Liver (tissue), 9 donors: ENCODE measurements around the gene CGAS. TPM values are rescaled to one million over a fixed set of nuclear protein-coding genes. Genes with fewer than 3 reads are reported as not detected.

Experiments
- DNase-seq: peaks from one replicate; pipeline ENCODE4 v3.0.0-alpha.2; 2017; ENCODE audit warnings: low spot score
- H3K27ac ChIP-seq, 2 donors: one replicate each; pipeline ENCODE4 v1.7.0; 2013; ENCODE audit warnings: inconsistent platforms in 2 of 2, low read length in 2 of 2, control low read depth in 1 of 2, low read depth in 1 of 2, mild to moderate bottlenecking in 1 of 2
- H3K27me3 ChIP-seq, 4 donors: one replicate each; pipeline versions ENCODE4 v1.6.1 to v1.7.0; 2013; ENCODE audit warnings: low read length in 3 of 4, inconsistent platforms in 1 of 4, mild to moderate bottlenecking in 1 of 4, moderate library complexity in 1 of 4; ENCODE audit not compliant: control insufficient read depth in 4 of 4, insufficient read depth in 4 of 4
- H3K36me3 ChIP-seq, 4 donors: one replicate each; pipeline versions ENCODE4 v1.6.1 to v1.7.0; 2013; ENCODE audit warnings: low read length in 3 of 4, mild to moderate bottlenecking in 3 of 4, low read depth in 1 of 4, moderate library complexity in 1 of 4; ENCODE audit not compliant: control insufficient read depth in 4 of 4, insufficient read depth in 3 of 4
- H3K4me1 ChIP-seq, 4 donors: one replicate each; pipeline versions ENCODE4 v1.6.1 to v1.7.0; 2013; ENCODE audit warnings: low read length in 3 of 4, mild to moderate bottlenecking in 3 of 4, moderate library complexity in 1 of 4; ENCODE audit not compliant: control insufficient read depth in 4 of 4, insufficient read depth in 4 of 4
- H3K4me3 ChIP-seq, 3 donors: one replicate each; pipeline versions ENCODE4 v1.6.1 to v1.7.0; 2013; ENCODE audit warnings: low read length in 3 of 3, control low read depth in 1 of 3, low read depth in 1 of 3, mild to moderate bottlenecking in 1 of 3
- H3K9ac ChIP-seq, 2 donors: one replicate each; pipeline ENCODE4 v1.7.0; 2013; ENCODE audit warnings: low read length in 2 of 2, mild to moderate bottlenecking in 2 of 2, moderate library complexity in 2 of 2, control low read depth in 1 of 2, low read depth in 1 of 2
- H3K9me3 ChIP-seq, 4 donors: one replicate each; pipeline versions ENCODE4 v1.6.1 to v1.7.0; 2013; ENCODE audit warnings: low read length in 3 of 4; ENCODE audit not compliant: control insufficient read depth in 4 of 4
- EGR1 ChIP-seq, 2 donors: IDR thresholded peaks; 2 replicates each; pipeline ENCODE4 v1.6.1; 2016 to 2018; ENCODE audit warnings: antibody characterized with exemption in 2 of 2, low read depth in 2 of 2
- FOXA1 ChIP-seq: IDR thresholded peaks from 2 replicates; pipeline ENCODE4 v1.6.1; 2016; ENCODE audit warnings: antibody characterized with exemption
- FOXA2 ChIP-seq: IDR thresholded peaks from 2 replicates; pipeline ENCODE4 v1.6.1; 2016; ENCODE audit warnings: antibody characterized with exemption
- GABPA ChIP-seq, 2 donors: IDR thresholded peaks in 1 of 2; conservative IDR thresholded peaks in 1 of 2; 2 replicates each; pipeline ENCODE4 v1.6.1; 2016; ENCODE audit warnings: antibody characterized with exemption in 2 of 2, mild to moderate bottlenecking in 1 of 2, moderate library complexity in 1 of 2
- HNF4A ChIP-seq, 2 donors: conservative IDR thresholded peaks; 2 replicates each; pipeline ENCODE4 v1.6.1; 2016; ENCODE audit warnings: antibody characterized with exemption in 2 of 2, mild to moderate bottlenecking in 2 of 2
- HNF4G ChIP-seq: IDR thresholded peaks from 2 replicates; pipeline ENCODE4 v1.6.1; 2016; ENCODE audit warnings: antibody characterized with exemption
- JUND ChIP-seq, 2 donors: IDR thresholded peaks; 2 replicates each; pipeline ENCODE4 v1.6.1; 2016; ENCODE audit warnings: antibody characterized with exemption in 2 of 2
- NR2F2 ChIP-seq: IDR thresholded peaks from 2 replicates; pipeline ENCODE4 v1.6.1; 2016; ENCODE audit warnings: antibody characterized with exemption
- RAD21 ChIP-seq, 2 donors: IDR thresholded peaks; 2 replicates each; pipeline ENCODE4 v1.6.1; 2016; ENCODE audit warnings: antibody characterized with exemption in 2 of 2, mild to moderate bottlenecking in 2 of 2
- RXRA ChIP-seq, 2 donors: IDR thresholded peaks; 2 replicates each; pipeline ENCODE4 v1.6.1; 2017 to 2018; ENCODE audit warnings: antibody characterized with exemption in 2 of 2, mild to moderate bottlenecking in 1 of 2
- SP1 ChIP-seq: IDR thresholded peaks from 2 replicates; pipeline ENCODE4 v1.6.1; 2018; ENCODE audit warnings: antibody characterized with exemption, mild to moderate bottlenecking
- TAF1 ChIP-seq: conservative IDR thresholded peaks from 2 replicates; pipeline ENCODE4 v1.6.1; 2016; ENCODE audit warnings: antibody characterized with exemption, mild to moderate bottlenecking
- YY1 ChIP-seq: IDR thresholded peaks from 2 replicates; pipeline ENCODE4 v1.6.1; 2016; ENCODE audit warnings: antibody characterized with exemption, mild to moderate bottlenecking
- WGBS: extraction: QIAGEN DNeasy Blood & Tissue Kit; methylation state at CpG from one replicate; pipeline ENCODE4 v1.1.7; 2013; 5-methylcytosine and 5-hydroxymethylcytosine counted together
- polyA plus RNA-seq, 2 donors: library from polyadenylated mRNA; stranded (reverse) in 1 of 2; unstranded in 1 of 2; fragments of 200-250 nt in 1 of 2; fragments of >200 nt in 1 of 2; fragmentation: Nextera tagmentation in 1 of 2; extraction: Ambion mirVana in 1 of 2; gene quantifications; one replicate each; pipeline versions ENCODE4 v1.2.1 to v1.2.3, GENCODE V29; 2013 to 2015
- total RNA-seq, 2 donors: library from RNA; depleted of rRNA; stranded (reverse); fragments of >200 nt; gene quantifications; one replicate each; pipeline ENCODE4 v1.2.3, GENCODE V29; 2014
- TF ChIP-seq, protein P1 (sequence below): IDR thresholded peaks from 2 replicates; pipeline ENCODE4 v1.6.1; 2016; ENCODE audit warnings: antibody characterized with exemption
- TF ChIP-seq, protein P2 (sequence below): fragments of 150-350 bp; IDR thresholded peaks from 2 replicates; pipeline ENCODE4 v1.5.1; 2017; ENCODE audit warnings: improper control_type of control experiment, low read depth, low read length; ENCODE audit not compliant: missing input control
- TF ChIP-seq, protein P3 (sequence below): IDR thresholded peaks from 2 replicates; pipeline ENCODE4 v1.6.1; 2016; ENCODE audit warnings: antibody characterized with exemption
- TF ChIP-seq, protein P4 (sequence below): IDR thresholded peaks from 2 replicates; pipeline ENCODE4 v1.6.1; 2016; ENCODE audit warnings: antibody characterized with exemption, mild to moderate bottlenecking
- TF ChIP-seq, protein P5 (sequence below): IDR thresholded peaks from 2 replicates; pipeline ENCODE4 v1.6.1; 2016; ENCODE audit warnings: antibody characterized with exemption
- donor health status: healthy.
- donor health status: healthy.
- donor health status: healthy.
- donor health status: healthy.
- donor health status: healthy.

The CGAS gene
- total and polyA plus RNA-seq, 4 donors, result 0.36 to 4.9 (median 1.2) TPM

DNA sequence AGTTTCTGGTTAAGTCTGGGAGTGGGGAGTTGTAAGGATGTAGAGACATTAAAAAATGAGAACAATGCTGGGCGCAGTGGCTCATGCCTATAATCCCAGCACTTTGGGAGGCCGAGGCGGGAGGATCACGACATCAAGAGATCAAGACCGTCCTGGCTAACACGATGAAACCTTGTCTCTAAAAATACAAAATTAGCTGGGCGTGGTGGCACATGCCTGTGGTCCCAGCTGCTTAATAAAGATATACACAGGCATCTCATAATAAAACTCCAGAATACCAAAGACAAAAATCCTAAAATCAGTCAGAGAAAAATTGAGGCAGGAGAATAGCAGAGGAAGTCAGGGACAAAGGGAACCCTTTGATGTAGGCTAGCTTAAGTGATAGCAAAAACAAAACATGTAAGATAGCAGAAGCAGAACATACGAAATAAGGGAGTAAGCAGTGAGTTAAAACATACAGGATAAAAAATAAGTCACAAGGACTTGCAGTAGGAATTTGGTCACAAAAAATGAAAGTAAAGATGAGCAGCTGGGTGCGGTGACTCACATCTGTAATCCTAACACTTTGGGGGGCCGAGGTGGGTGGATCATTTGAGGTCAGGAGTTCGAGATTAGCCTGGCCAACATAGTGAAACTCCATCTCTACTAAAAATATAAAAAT lies 33.9 kb downstream of the CGAS start:
- WGBS, result 90% methylated on average over 11 of the region's 11 CpGs
- H3K27me3 ChIP-seq, result no peaks in the 10 kb centered on the region
- H3K4me1 ChIP-seq, result no peaks in the 10 kb centered on the region
- no peaks in the 10 kb centered on the region for H3K36me3 ChIP-seq
- no peak overlapping the region for H3K4me3 ChIP-seq
- no peak overlapping the region for H3K27ac ChIP-seq
- H3K9me3 ChIP-seq, result no peaks in the 10 kb centered on the region
- TF ChIP-seq HNF4G (no peak), FOXA2 (no peak), GABPA (IDR thresholded peaks at IDR 0.05 in 1 of 2, conservative IDR thresholded peaks at IDR 0.05 in 1 of 2) (no peak), SP1 (no peak), YY1 (no peak), RXRA (IDR thresholded peaks at IDR 0.05) (no peak), RAD21 (IDR thresholded peaks at IDR 0.05) (no peak), HNF4A (conservative IDR thresholded peaks at IDR 0.05) (no peak), TAF1 (no peak), JUND (IDR thresholded peaks at IDR 0.05) (no peak), EGR1 (IDR thresholded peaks at IDR 0.05; ENCODE audit: low read depth in 2 of 2) (no peak), FOXA1 (no peak), NR2F2 (no peak)
- TF ChIP-seq, protein P1, sequence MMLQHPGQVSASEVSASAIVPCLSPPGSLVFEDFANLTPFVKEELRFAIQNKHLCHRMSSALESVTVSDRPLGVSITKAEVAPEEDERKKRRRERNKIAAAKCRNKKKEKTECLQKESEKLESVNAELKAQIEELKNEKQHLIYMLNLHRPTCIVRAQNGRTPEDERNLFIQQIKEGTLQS, result no peak
- TF ChIP-seq, protein P2, sequence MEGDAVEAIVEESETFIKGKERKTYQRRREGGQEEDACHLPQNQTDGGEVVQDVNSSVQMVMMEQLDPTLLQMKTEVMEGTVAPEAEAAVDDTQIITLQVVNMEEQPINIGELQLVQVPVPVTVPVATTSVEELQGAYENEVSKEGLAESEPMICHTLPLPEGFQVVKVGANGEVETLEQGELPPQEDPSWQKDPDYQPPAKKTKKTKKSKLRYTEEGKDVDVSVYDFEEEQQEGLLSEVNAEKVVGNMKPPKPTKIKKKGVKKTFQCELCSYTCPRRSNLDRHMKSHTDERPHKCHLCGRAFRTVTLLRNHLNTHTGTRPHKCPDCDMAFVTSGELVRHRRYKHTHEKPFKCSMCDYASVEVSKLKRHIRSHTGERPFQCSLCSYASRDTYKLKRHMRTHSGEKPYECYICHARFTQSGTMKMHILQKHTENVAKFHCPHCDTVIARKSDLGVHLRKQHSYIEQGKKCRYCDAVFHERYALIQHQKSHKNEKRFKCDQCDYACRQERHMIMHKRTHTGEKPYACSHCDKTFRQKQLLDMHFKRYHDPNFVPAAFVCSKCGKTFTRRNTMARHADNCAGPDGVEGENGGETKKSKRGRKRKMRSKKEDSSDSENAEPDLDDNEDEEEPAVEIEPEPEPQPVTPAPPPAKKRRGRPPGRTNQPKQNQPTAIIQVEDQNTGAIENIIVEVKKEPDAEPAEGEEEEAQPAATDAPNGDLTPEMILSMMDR, result no peak
- TF ChIP-seq, protein P3, sequence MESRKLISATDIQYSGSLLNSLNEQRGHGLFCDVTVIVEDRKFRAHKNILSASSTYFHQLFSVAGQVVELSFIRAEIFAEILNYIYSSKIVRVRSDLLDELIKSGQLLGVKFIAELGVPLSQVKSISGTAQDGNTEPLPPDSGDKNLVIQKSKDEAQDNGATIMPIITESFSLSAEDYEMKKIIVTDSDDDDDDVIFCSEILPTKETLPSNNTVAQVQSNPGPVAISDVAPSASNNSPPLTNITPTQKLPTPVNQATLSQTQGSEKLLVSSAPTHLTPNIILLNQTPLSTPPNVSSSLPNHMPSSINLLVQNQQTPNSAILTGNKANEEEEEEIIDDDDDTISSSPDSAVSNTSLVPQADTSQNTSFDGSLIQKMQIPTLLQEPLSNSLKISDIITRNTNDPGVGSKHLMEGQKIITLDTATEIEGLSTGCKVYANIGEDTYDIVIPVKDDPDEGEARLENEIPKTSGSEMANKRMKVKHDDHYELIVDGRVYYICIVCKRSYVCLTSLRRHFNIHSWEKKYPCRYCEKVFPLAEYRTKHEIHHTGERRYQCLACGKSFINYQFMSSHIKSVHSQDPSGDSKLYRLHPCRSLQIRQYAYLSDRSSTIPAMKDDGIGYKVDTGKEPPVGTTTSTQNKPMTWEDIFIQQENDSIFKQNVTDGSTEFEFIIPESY, result no peak
- TF ChIP-seq, protein P4, sequence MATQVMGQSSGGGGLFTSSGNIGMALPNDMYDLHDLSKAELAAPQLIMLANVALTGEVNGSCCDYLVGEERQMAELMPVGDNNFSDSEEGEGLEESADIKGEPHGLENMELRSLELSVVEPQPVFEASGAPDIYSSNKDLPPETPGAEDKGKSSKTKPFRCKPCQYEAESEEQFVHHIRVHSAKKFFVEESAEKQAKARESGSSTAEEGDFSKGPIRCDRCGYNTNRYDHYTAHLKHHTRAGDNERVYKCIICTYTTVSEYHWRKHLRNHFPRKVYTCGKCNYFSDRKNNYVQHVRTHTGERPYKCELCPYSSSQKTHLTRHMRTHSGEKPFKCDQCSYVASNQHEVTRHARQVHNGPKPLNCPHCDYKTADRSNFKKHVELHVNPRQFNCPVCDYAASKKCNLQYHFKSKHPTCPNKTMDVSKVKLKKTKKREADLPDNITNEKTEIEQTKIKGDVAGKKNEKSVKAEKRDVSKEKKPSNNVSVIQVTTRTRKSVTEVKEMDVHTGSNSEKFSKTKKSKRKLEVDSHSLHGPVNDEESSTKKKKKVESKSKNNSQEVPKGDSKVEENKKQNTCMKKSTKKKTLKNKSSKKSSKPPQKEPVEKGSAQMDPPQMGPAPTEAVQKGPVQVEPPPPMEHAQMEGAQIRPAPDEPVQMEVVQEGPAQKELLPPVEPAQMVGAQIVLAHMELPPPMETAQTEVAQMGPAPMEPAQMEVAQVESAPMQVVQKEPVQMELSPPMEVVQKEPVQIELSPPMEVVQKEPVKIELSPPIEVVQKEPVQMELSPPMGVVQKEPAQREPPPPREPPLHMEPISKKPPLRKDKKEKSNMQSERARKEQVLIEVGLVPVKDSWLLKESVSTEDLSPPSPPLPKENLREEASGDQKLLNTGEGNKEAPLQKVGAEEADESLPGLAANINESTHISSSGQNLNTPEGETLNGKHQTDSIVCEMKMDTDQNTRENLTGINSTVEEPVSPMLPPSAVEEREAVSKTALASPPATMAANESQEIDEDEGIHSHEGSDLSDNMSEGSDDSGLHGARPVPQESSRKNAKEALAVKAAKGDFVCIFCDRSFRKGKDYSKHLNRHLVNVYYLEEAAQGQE, result no peak
- TF ChIP-seq, protein P5, sequence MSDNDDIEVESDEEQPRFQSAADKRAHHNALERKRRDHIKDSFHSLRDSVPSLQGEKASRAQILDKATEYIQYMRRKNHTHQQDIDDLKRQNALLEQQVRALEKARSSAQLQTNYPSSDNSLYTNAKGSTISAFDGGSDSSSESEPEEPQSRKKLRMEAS, result no peak
- no peak overlapping the region for H3K9ac ChIP-seq
- no peak for DNase-seq
